Peyer's patch (tissue), 4 donors: Measurements from ENCODE around the gene CNTNAP4. TPM values are rescaled to one million over a fixed set of nuclear protein-coding genes. Genes with fewer than 3 reads are reported as not detected.

Experiments used
- DNase-seq, 3 donors: peaks; one replicate each; pipeline ENCODE4 v3.0.0-alpha.2; 2017 to 2019
- H3K27ac ChIP-seq, 4 donors: fragments of 200-600 bp; sonication (generic); one replicate each; pipeline ENCODE4 v1.5.1; 2016 to 2019
- H3K27me3 ChIP-seq, 2 donors: fragments of 200-600 bp; sonication (generic); one replicate each; pipeline ENCODE4 v1.5.1; 2019
- H3K36me3 ChIP-seq, 3 donors: fragments of 200-600 bp; sonication (generic); one replicate each; pipeline ENCODE4 v1.5.1; 2016 to 2019
- H3K4me1 ChIP-seq, 4 donors: fragments of 200-600 bp; sonication (generic); one replicate each; pipeline ENCODE4 v1.5.1; 2016 to 2019
- H3K4me3 ChIP-seq, 4 donors: fragments of 200-600 bp; sonication (generic); 1 replicate in 3 of 4; 2 replicates in 1 of 4; pipeline ENCODE4 v1.5.1; 2016 to 2019; ENCODE audit warnings: mild to moderate bottlenecking in 1 of 4
- H3K9me3 ChIP-seq, 4 donors: fragments of 200-600 bp; sonication (generic); one replicate each; pipeline ENCODE4 v1.5.1; 2016 to 2019; ENCODE audit warnings: mild to moderate bottlenecking in 1 of 4
- POLR2A ChIP-seq, 2 donors: fragments of 450-650 bp; IDR thresholded peaks; one replicate each; pipeline ENCODE4 v1.5.1; 2017; ENCODE audit warnings: antibody characterized with exemption in 2 of 2, mild to moderate bottlenecking in 2 of 2, moderate library complexity in 2 of 2
- total RNA-seq, 4 donors: library from RNA; depleted of rRNA; stranded (reverse); fragments of >200 nt; gene quantifications; one replicate each; pipeline ENCODE4 v1.1.0, GENCODE V29; 2016
- TF ChIP-seq, protein P1 (sequence below), 6 experiments: fragments of 450-650 bp in 4 of 6; fragments of 200-600 bp in 2 of 6; sonication (generic) in 1 of 6; IDR thresholded peaks; one replicate each; pipeline ENCODE4 v1.5.1; 2017 to 2019; ENCODE audit warnings: antibody characterized with exemption in 6 of 6, mild to moderate bottlenecking in 3 of 6, moderate library complexity in 1 of 6

CNTNAP4 gene
- total RNA-seq, 4 donors from 2014 or later = not detected

DNA sequence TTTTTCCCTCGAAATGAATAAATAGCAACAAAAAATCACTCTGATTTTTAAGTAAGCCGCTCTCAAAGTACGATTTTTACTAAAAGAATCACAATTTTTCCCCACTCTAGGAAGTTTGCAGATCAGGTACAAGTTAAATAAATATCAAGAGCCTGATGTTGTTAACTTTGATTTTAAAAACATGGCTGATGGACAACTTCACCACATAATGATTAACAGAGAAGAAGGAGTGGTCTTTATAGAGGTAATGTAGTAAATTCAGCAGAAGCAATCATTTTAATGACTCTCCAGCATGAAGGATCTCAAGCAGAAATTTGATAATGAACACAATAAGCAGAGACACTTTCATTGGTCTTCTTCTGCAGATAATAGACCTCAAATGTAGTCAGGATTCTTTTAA lies 262.4 kb downstream of the CNTNAP4 start:
- no peak overlapping the region for H3K27ac ChIP-seq
- no peaks in the 10 kb centered on the region for H3K36me3 ChIP-seq
- no peaks in the 10 kb centered on the region for H3K9me3 ChIP-seq
- no peak for DNase-seq
- H3K4me1 ChIP-seq = no peaks in the 10 kb centered on the region
- TF ChIP-seq POLR2A (IDR thresholded peaks at IDR 0.05) = no peak
- TF ChIP-seq, protein P1, sequence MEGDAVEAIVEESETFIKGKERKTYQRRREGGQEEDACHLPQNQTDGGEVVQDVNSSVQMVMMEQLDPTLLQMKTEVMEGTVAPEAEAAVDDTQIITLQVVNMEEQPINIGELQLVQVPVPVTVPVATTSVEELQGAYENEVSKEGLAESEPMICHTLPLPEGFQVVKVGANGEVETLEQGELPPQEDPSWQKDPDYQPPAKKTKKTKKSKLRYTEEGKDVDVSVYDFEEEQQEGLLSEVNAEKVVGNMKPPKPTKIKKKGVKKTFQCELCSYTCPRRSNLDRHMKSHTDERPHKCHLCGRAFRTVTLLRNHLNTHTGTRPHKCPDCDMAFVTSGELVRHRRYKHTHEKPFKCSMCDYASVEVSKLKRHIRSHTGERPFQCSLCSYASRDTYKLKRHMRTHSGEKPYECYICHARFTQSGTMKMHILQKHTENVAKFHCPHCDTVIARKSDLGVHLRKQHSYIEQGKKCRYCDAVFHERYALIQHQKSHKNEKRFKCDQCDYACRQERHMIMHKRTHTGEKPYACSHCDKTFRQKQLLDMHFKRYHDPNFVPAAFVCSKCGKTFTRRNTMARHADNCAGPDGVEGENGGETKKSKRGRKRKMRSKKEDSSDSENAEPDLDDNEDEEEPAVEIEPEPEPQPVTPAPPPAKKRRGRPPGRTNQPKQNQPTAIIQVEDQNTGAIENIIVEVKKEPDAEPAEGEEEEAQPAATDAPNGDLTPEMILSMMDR (IDR thresholded peaks at IDR 0.05) = no peak
- no peak overlapping the region for H3K4me3 ChIP-seq
- no peaks in the 10 kb centered on the region for H3K27me3 ChIP-seq

DNA sequence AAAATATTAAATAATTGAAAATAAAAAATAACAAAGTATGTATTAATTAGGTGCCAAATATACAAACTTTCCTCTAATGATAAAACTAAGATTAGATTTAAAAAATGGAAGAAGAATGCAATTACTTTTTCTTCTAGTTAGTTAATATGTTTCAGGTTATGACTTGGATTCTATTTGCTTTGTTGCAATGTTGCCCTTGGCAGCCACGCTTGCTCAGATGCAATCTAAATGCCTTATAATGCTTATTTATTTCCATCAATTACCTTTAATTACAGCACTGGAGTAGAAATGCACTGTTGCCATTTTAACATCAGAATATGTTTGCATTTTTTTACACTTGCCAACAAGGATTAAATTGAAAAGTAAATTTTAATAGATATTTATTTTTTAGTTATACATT lies 263.9 kb downstream of the CNTNAP4 start:
- Histone ChIP-seq H3K27ac (no peak overlapping the region), H3K27me3 (no peaks in the 10 kb centered on the region), H3K4me1 (no peaks in the 10 kb centered on the region), H3K36me3 (no peaks in the 10 kb centered on the region), H3K4me3 (no peak overlapping the region), H3K9me3 (no peaks in the 10 kb centered on the region)
- DNase-seq = no peak
- TF ChIP-seq, protein P1 (IDR thresholded peaks at IDR 0.05) = no peak
- TF ChIP-seq POLR2A (IDR thresholded peaks at IDR 0.05) = no peak

- Histone ChIP-seq H3K27ac (no peak overlapping the region), H3K36me3 (no peaks in the 10 kb centered on the region), H3K4me3 (no peak overlapping the region), H3K9me3 (no peaks in the 10 kb centered on the region), H3K27me3 (no peaks in the 10 kb centered on the region), H3K4me1 (no peaks in the 10 kb centered on the region)
- DNase-seq = no peak
- TF ChIP-seq, protein P1 (IDR thresholded peaks at IDR 0.05) = no peak
- no peak for TF ChIP-seq POLR2A (IDR thresholded peaks at IDR 0.05)
These were observed 288.3 kb downstream of the CNTNAP4 start for GRCh38 chr16:76565542-76565941.

DNA sequence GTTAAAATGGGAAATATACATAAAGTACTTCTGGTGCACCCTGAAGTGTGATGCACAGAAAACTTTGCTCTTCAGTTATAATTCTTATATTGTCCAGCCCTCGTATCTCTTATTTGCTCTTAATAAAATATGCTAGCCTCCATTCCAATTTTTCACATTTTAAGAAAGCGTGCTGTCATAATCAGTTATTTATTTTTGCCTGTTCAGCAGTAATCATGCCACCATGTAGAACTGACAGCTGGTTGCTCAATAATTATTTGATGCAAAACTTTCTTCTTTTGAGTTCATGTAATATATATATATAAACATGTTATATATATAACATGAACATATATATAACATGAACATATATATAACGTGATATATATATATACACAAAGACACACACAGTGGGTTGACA lies 294.6 kb downstream of the CNTNAP4 start:
- no peak for DNase-seq
- Histone ChIP-seq H3K9me3 (no peaks in the 10 kb centered on the region), H3K4me1 (no peaks in the 10 kb centered on the region), H3K27me3 (no peaks in the 10 kb centered on the region), H3K27ac (no peak overlapping the region), H3K4me3 (no peak overlapping the region), H3K36me3 (no peaks in the 10 kb centered on the region)
- TF ChIP-seq, protein P1 (IDR thresholded peaks at IDR 0.05) = no peak
- TF ChIP-seq POLR2A (IDR thresholded peaks at IDR 0.05) = no peak

GRCh38 chr16:76573281-76573680 lies 296.1 kb downstream of the CNTNAP4 start:
- Histone ChIP-seq H3K4me3 (no peak overlapping the region), H3K36me3 (no peaks in the 10 kb centered on the region), H3K4me1 (no peaks in the 10 kb centered on the region), H3K27me3 (no peaks in the 10 kb centered on the region), H3K9me3 (no peaks in the 10 kb centered on the region), H3K27ac (no peak overlapping the region)
- TF ChIP-seq POLR2A (IDR thresholded peaks at IDR 0.05) = no peak
- TF ChIP-seq, protein P1 (IDR thresholded peaks at IDR 0.05) = no peak
- DNase-seq = no peak

GRCh38 chr16:76574651-76575050 lies 297.4 kb downstream of the CNTNAP4 start:
- no peaks in the 10 kb centered on the region for H3K9me3 ChIP-seq
- H3K27ac ChIP-seq = no peak overlapping the region
- H3K27me3 ChIP-seq = no peaks in the 10 kb centered on the region
- no peak for DNase-seq
- no peak overlapping the region for H3K4me3 ChIP-seq
- H3K36me3 ChIP-seq = no peaks in the 10 kb centered on the region
- TF ChIP-seq POLR2A (IDR thresholded peaks at IDR 0.05) = no peak
- TF ChIP-seq, protein P1 (IDR thresholded peaks at IDR 0.05) = no peak
- no peaks in the 10 kb centered on the region for H3K4me1 ChIP-seq
